HCEC 1CT (cell line): ENCODE measurements around the gene NEIL3.
A peak's percentile ranks its signal among the peaks of the same experiment; 100 is the strongest.

Experiments used
- DNase-seq: peaks from one replicate; pipeline ENCODE4 v3.0.0-alpha.2; 2017

Gene NEIL3

GRCh38 chr4:177309522-177310371 lies at the start of gene NEIL3:
Gene NEIL3, plus strand, starts transcription at chr4:177309874. Its CDS starts 80 bp downstream, at chr4:177309954.
- peak; percentile 68 for DNase-seq

GRCh38 chr4:177263818-177264217 lies 45.9 kb upstream of the NEIL3 start:
- no peak for DNase-seq

GRCh38 chr4:177264788-177265422 lies 44.8 kb upstream of the NEIL3 start:
- DNase-seq, result no peak

- DNase-seq, result no peak
Measured at GRCh38 chr4:177265729-177266128, 43.9 kb upstream of the NEIL3 start.

- DNase-seq, result no peak
Measured at GRCh38 chr4:177266506-177266905, 43.2 kb upstream of the NEIL3 start.

GRCh38 chr4:177267911-177268310 lies 41.8 kb upstream of the NEIL3 start:
- DNase-seq, result no peak

- no peak for DNase-seq
Measured at GRCh38 chr4:177271091-177271490, 38.6 kb upstream of the NEIL3 start.

- no peak for DNase-seq
Measured at GRCh38 chr4:177271915-177272766, 37.5 kb upstream of the NEIL3 start.

GRCh38 chr4:177275999-177276398 lies 33.7 kb upstream of the NEIL3 start:
- no peak for DNase-seq

- no peak for DNase-seq
Measured at GRCh38 chr4:177281351-177281909, 28.2 kb upstream of the NEIL3 start.

GRCh38 chr4:177282284-177282835 lies 27.3 kb upstream of the NEIL3 start:
- DNase-seq, result no peak

GRCh38 chr4:177283167-177283566 lies 26.5 kb upstream of the NEIL3 start:
- peak; percentile 38 for DNase-seq

GRCh38 chr4:177285953-177286352 lies 23.7 kb upstream of the NEIL3 start:
- no peak for DNase-seq

- DNase-seq, result no peak
Measured at GRCh38 chr4:177287255-177287654, 22.4 kb upstream of the NEIL3 start.

- DNase-seq, result no peak
Measured at GRCh38 chr4:177288335-177288734, 21.3 kb upstream of the NEIL3 start.

GRCh38 chr4:177290780-177291179 lies 18.9 kb upstream of the NEIL3 start:
- no peak for DNase-seq

- no peak for DNase-seq
Measured at GRCh38 chr4:177292171-177292570, 17.5 kb upstream of the NEIL3 start.

- DNase-seq, result no peak
Measured at GRCh38 chr4:177293208-177294033, 16.3 kb upstream of the NEIL3 start.

- DNase-seq, result no peak
Measured at GRCh38 chr4:177297785-177298391, 11.8 kb upstream of the NEIL3 start.

GRCh38 chr4:177301126-177301639 lies 8.5 kb upstream of the NEIL3 start:
- DNase-seq, result no peak
